ENCODE data around the gene POLDIP3. TPM values are rescaled to one million over a fixed set of nuclear protein-coding genes. Genes with fewer than 3 reads are reported as not detected.
A peak's percentile ranks its signal among the peaks of the same experiment; 100 is the strongest.

POLDIP3 gene
- total RNA-seq, 6 experiments from 2014 or later, result 54.2 to 63.7 (median 58.1) TPM

- TF ChIP-seq, protein P1, sequence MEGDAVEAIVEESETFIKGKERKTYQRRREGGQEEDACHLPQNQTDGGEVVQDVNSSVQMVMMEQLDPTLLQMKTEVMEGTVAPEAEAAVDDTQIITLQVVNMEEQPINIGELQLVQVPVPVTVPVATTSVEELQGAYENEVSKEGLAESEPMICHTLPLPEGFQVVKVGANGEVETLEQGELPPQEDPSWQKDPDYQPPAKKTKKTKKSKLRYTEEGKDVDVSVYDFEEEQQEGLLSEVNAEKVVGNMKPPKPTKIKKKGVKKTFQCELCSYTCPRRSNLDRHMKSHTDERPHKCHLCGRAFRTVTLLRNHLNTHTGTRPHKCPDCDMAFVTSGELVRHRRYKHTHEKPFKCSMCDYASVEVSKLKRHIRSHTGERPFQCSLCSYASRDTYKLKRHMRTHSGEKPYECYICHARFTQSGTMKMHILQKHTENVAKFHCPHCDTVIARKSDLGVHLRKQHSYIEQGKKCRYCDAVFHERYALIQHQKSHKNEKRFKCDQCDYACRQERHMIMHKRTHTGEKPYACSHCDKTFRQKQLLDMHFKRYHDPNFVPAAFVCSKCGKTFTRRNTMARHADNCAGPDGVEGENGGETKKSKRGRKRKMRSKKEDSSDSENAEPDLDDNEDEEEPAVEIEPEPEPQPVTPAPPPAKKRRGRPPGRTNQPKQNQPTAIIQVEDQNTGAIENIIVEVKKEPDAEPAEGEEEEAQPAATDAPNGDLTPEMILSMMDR (IDR thresholded peaks at IDR 0.05), result no peak
- Mint-ChIP-seq H3K9me3 (no peaks in the 10 kb centered on the region), H3K36me3 (ENCODE audit: low read depth) (peaks cover 23% of the 10 kb centered on the region), H3K27ac (peak overlapping the region; percentile 94), H3K4me3 (no peak overlapping the region), H3K4me1 (ENCODE audit: low read depth) (peaks cover 38% of the 10 kb centered on the region), H3K27me3 (ENCODE audit: insufficient read depth) (peaks cover 2% of the 10 kb centered on the region)
- DNase-seq, result no peak
These were observed 21.8 kb upstream of the POLDIP3 start for GRCh38 chr22:42636506-42636905.

DNA sequence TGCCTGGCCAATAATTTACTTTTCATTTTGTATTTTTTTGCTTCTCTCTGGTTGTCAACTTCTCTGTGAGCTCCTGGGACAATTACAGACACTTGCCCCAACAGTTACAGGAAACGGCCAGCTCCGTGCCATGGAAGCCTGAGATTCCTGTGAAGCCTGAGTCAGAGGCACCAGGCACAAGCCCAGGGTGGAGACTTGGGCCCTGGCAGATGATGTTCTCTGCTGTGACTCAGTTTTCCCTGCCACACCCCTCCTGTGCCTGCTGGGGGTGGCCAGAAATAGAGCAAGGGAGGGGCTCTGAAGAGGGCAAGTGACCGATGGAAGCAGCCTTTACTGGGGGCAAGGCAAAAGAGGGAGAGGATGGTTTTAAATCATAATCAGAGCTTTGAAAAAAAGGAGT lies 20.8 kb upstream of the POLDIP3 start:
- H3K27me3 Mint-ChIP-seq (ENCODE audit: insufficient read depth), result peaks cover 2% of the 10 kb centered on the region
- no peaks in the 10 kb centered on the region for H3K9me3 Mint-ChIP-seq
- peak; percentile 92 for DNase-seq
- peaks cover 23% of the 10 kb centered on the region for H3K36me3 Mint-ChIP-seq (ENCODE audit: low read depth)
- H3K4me1 Mint-ChIP-seq (ENCODE audit: low read depth), result peaks cover 38% of the 10 kb centered on the region
- TF ChIP-seq, protein P1 (IDR thresholded peaks at IDR 0.05), result no peak
- H3K27ac Mint-ChIP-seq, result peak overlapping the region; percentile 94
- peak overlapping the region; percentile 64 for H3K4me3 Mint-ChIP-seq

DNA sequence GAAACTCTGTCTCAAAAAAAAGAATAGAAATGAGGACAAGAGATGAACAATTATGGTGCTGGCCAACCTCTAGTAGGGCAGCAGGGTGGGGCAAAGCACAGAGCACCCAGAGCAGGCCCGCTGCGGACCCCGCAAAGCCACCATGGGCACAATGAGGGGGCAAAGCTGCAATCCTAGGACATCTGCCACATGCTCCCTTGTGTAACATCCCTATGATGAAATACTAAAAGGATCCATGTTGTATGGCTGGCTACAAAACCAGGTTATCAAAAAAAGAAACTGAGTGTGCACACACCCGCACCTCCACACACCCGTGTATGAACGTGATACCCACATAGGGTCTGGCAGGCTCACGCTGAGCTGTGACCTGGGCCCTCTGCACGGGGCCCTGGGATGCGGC lies 18.3 kb upstream of the POLDIP3 start:
- no peaks in the 10 kb centered on the region for H3K9me3 Mint-ChIP-seq
- H3K36me3 Mint-ChIP-seq (ENCODE audit: low read depth), result peaks cover 28% of the 10 kb centered on the region
- peaks cover 30% of the 10 kb centered on the region for H3K4me1 Mint-ChIP-seq (ENCODE audit: low read depth)
- peaks cover 2% of the 10 kb centered on the region for H3K27me3 Mint-ChIP-seq (ENCODE audit: insufficient read depth)
- peak overlapping the region; percentile 57 for H3K27ac Mint-ChIP-seq
- TF ChIP-seq, protein P1 (IDR thresholded peaks at IDR 0.05), result no peak
- no peak overlapping the region for H3K4me3 Mint-ChIP-seq
- no peak for DNase-seq

GRCh38 chr22:42632096-42632495 lies 17.4 kb upstream of the POLDIP3 start:
- Mint-ChIP-seq H3K9me3 (no peaks in the 10 kb centered on the region), H3K4me1 (ENCODE audit: low read depth) (peaks cover 26% of the 10 kb centered on the region), H3K36me3 (ENCODE audit: low read depth) (peaks cover 24% of the 10 kb centered on the region), H3K27ac (peak overlapping the region; percentile 51; the same call in 1 of the 2 replicates), H3K4me3 (no peak overlapping the region), H3K27me3 (ENCODE audit: insufficient read depth) (peaks cover 2% of the 10 kb centered on the region)
- no peak for DNase-seq
- TF ChIP-seq, protein P1 (IDR thresholded peaks at IDR 0.05), result peak; percentile 71

GRCh38 chr22:42630901-42631602 lies 16.4 kb upstream of the POLDIP3 start:
- Mint-ChIP-seq H3K4me3 (no peak overlapping the region), H3K27me3 (ENCODE audit: insufficient read depth) (peaks cover 2% of the 10 kb centered on the region; the same call in 1 of the 2 replicates), H3K4me1 (ENCODE audit: low read depth) (peaks cover 15% of the 10 kb centered on the region), H3K27ac (peak overlapping the region; percentile 49; the same call in 1 of the 2 replicates), H3K9me3 (no peaks in the 10 kb centered on the region), H3K36me3 (ENCODE audit: low read depth) (peaks cover 24% of the 10 kb centered on the region)
- TF ChIP-seq, protein P1 (IDR thresholded peaks at IDR 0.05), result no peak
- no peak for DNase-seq

Data from HFFc6 (cell line).